Activated CD8-positive, alpha-beta memory T cell treated with anti-CD3 and anti-CD28 coated beads, Interleukin-2, amount 50 U/mL, for 1 hour (primary cell): ENCODE measurements around the gene MLANA.

Source experiments
- DNase-seq: peaks from one replicate; pipeline ENCODE4 v3.0.0-alpha.2; 2020; ENCODE audit errors: extremely low read depth

The MLANA gene

DNA sequence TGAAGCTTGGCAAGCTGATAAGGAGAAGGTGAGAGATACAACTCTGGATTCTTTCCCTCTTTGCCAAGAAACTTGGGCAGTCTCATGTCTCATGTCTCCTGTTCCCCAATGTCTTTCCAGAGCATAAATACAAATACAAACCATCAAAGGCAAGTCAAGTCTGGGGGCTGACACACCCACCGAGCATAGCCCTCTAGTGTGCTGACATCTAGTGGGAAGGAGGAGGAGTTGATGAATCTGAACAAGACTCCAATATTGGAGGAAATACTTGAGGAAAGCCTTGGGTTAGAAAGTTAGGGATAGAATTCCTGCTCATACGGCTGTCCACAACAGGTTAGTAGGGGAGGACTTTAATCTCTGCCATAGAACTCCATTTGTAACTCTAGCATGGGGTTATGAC is 8.6 kb downstream of the MLANA start:
- DNase-seq, result no peak

DNA sequence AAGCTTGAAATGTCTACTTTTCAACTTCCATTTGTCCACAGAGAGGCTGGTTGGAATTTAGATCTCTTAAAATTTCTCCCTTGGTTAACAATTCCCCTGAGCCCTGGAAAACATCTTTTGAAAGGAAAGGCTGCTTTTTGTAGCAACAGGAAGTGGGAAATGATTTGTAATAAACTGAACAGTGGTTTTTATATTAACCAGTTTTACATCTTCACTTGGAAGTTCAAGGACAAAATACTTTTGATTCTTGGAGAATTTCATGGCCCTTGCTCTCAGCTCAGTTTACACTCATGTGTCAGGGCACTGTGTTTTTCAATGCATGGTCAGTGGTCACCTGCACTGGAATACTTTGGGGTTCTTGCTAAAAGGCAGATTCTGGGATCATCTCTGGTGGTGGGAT is 9.9 kb downstream of the MLANA start:
- no peak for DNase-seq

DNA sequence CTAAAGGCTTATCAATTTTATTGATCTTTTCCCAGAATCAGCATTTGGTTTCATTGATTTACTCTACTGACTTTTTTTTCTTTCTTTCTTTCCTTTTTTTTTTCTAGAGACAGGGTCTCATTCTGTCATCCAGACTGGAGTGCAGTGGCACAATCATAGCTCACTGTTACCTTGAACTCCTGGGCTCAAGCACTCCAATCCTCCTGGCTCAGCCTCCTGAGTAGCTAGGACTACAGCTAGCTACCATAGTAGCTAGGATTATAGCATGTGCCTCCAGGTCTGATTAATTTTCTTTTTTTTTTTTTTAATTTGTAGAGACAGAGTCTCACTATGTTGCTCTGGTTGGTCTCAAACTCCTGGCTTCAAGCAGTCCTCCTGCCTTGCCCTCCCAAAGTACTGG is 11.7 kb downstream of the MLANA start:
- no peak for DNase-seq

DNA sequence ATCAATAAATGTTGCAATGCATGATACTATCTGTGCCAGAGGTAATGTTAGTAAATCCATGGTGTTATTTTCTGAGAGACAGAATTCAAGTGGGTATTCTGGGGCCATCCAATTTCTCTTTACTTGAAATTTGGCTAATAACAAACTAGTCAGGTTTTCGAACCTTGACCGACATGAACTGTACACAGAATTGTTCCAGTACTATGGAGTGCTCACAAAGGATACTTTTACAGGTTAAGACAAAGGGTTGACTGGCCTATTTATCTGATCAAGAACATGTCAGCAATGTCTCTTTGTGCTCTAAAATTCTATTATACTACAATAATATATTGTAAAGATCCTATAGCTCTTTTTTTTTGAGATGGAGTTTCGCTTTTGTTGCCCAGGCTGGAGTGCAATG is 18.2 kb downstream of the MLANA start:
- DNase-seq, result no peak

DNA sequence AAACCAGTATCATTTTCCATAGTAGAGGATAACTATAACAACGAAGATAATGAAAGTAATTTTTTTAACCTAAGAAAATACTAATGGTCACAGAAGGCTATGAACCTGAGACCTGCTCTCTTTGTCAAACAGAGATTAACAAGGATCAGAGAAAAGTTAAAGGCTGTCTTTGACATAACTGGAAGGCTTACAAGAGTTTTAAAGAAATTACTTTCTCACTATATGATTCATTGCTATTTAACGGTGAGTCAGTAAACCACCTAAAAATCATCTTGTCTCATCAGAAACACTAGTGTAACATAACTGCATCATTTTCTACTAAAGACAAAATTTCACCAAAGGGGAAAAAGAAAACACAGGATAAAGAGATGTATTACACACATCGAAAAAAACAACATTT is 19.3 kb downstream of the MLANA start:
- no peak for DNase-seq

DNA sequence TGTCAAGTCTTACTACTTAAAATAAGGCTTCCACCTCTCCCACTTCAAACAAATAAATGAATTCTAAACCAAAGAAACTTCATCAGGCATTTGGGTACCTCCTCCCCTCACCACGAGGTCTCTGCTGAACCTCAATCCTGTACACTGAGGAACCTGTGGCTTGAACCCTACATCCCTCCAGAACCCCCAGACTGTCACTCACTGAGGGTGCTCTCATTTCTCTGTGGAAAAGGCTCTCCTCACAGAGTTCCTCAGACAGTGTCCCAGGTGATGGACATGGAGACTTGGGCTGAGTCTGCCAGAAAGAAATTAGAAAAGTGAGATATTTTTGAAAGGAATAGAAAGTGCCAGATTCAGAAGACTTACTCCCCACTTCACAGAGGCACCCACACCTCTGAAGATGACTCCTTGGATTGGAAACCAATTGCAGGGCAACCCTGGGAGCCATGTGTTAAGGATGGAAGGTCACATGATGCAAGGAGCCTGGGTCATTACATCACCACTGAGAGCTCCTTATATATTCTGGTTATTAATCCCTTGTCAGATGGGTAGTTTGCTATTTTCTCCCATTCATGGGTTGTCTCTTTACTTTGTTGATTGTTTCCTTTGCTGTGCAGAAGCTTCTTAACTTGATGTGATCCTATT is 19.8 kb downstream of the MLANA start:
- DNase-seq, result no peak

DNA sequence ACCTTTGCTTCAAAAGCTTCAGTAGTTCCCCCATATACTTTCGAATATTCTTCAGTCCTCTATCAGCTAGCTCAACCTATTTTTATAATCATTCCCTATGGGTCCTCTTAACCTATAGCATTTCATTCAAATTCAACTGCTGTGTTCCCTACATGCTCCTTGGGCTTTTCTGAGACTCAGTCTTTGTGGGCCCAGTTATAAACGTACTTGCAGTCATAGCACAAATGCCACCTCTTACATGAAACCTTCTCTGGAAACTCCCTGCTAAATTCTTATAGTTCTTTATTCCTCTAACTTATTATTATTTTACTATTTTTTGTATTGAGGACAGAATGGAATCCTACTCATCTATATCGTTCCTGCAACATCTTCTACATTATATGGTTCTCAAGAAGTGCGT is 24.7 kb downstream of the MLANA start:
- no peak for DNase-seq

DNA sequence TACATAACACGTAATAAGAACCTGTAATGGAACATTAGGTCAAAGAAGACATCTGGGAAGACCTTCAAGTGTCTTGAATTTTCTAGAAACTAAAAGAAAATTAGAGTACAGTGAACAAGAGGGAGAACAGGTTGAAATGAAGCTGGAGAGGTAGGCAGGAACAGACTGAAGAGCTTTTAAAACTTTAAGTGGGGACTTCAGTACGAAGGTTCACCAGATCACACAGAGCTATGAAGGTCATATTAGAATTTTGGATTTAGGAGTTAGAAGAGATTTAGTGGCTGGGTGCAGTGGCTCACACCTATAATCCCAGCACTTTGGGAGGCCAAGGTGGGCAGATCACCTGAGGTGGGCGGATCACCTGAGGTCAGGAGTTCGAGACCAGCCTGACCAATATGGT is 26.6 kb downstream of the MLANA start:
- no peak for DNase-seq

DNA sequence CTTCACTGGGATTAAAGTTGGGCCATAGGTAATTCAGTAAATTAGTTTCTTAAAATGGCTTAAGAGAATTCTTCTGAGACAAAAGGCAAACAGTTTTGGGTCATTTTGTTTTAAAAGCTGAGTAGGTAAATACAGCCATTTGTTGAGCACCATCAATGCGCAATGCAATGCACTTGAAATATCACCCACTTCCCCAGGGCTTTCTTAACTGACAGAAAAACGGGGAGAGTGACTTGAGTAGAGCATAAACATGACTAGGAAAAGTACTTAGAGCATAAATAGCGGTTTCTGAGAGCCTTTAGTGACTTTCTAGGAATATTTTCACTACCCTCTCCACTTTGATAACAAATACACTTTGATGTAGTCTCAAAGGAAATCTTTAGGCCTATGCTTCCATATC is 27.2 kb downstream of the MLANA start:
- no peak for DNase-seq

DNA sequence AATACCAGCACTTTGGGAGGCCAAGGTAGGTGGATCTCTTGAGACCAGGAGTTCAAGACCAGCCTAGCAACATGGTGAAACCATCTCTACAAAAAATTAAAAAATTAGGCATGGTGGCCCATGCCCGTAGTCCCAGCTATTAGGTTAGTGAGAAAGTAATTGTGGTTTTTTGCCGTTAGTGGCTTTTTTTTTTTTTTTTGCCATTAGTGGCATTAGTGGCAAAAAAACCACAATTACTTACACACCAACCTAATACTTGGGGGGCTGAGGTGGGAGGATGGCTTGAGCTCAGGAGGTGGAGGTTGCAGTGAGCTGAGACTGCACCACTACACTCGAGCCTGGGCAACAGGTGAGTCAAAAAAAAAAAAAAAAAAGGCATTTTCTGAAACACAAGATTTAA is 27.8 kb downstream of the MLANA start:
- no peak for DNase-seq

DNA sequence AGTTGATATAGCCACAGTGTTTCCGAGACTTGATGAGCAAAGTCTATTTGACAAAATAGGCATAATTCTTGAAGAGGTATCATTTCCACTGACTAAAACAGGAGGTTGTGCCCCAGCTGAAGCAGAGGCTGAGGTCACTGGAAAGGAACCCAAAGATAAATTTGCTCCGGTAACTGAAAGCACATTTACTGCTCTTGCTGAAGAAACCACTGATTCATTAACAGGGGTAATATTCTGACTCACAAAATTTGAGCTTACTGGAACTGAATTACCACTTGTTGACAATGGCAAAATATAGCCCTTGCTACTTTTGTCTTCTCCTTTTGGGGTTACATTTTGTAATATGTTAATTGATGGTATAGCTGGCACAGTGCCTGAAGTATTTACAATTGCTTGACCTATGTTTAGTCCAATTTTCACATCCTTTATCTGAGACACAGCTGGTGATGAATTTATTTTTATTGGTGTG is 30.2 kb downstream of the MLANA start:
- DNase-seq, result no peak

DNA sequence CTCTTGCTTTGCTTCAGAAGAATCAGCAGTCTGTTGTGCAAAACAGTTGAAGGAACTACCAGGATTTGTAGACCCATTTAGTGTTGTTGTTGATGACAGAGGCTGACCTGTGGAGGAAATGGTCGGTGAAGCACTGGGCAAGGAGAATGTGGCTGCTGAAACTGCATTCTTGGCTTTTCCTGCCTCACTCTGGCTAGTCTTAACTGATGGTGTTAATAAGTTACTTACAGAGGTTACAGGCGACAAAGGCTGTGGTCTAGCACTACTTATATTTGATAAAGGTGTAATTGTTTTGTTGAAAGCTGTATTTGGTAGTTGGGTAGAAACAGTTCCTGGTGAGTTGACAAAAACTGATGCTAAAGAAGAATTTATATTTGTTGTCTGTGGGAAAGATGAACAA is 31.5 kb downstream of the MLANA start:
- DNase-seq, result no peak

DNA sequence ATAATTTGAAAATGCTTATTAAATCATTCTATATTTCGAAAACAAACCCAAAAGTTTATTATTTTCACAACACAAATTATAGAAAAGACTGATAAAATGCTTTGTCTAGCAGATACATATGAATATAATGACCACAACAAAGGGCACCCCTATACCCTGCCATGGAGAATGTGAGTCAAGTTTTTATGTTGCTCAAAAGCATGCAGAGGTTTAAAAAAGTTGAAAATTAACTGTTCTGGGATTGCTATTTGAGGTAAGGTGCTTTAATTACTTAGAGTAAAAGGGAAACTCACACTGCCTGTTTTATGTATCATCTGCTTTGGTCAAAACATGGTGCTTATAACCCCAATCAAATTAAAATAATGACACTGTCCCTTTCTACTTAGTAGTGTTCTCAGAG is 41.0 kb downstream of the MLANA start:
- DNase-seq, result no peak

DNA sequence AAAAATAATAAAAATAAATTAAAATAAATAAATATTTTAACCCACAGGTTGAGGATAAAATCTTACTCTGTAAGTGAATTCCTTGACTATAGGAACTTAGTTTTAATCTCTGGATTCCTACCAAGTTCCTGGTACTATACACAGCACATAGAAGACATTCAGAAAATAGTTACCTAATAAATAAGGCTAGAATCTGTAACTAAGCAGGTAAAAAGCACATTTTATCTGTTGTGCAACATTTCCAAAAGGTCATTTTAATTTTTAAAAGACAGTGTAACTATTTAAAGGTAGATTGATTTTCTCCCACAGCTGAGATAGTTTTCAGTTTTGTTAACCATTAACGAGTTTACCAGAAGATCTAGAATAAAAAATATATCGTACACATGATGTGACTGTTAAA is 47.8 kb downstream of the MLANA start:
- no peak for DNase-seq

DNA sequence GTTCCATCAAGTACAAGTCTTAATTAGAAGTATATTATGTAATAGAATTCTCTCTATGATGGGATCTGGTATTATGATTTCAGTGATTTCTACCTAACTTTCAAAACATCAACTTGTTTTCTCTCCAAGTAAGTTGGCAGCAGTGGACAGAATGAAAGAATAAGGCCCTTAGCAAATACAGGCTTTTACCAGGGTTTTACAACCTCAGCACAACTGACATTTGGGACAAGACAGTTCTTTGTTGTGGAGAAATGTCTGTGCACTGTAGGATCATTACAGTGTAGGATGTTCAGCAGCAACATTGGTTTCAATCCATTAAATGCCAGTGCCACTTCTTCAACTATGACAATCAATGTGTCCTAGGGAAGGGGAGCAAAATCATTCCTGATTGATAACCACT is 48.8 kb downstream of the MLANA start:
- DNase-seq, result no peak

DNA sequence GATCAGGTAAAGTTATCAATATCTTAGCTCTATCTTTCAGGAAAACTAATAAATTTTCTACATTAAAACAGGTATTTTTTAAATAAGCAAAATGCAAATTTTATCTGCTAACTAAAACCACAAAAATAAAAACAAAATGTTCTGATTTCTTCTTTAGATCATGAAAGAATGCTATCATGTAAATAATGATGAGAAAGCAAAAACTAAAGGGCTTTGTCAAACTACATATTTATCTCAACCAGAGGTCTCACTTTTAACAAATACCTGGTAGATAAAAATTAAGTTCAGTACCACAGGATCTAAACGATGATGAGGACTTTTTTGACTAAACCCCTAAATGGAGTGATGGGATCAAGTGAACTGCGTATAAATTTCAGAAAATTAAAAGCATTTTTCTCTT is 50.5 kb downstream of the MLANA start:
- DNase-seq, result no peak

DNA sequence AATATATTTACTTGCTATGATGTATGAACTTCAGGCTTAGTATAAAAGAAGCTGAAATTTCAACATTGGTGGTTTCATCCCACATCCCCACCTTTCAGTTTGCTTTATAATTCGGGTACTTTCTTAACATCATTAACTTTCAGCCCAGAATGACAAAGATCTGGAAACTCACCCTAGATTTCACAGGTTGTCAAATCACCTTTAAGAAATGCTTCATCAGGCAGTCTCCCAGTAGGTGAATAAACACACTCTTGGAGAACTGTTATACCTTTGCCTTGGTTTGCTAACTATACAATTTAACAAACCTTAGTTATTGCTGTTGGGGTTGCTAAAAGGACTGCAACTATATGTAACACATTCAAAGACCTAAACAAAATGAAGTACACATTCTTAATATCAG is 54.4 kb downstream of the MLANA start:
- no peak for DNase-seq

DNA sequence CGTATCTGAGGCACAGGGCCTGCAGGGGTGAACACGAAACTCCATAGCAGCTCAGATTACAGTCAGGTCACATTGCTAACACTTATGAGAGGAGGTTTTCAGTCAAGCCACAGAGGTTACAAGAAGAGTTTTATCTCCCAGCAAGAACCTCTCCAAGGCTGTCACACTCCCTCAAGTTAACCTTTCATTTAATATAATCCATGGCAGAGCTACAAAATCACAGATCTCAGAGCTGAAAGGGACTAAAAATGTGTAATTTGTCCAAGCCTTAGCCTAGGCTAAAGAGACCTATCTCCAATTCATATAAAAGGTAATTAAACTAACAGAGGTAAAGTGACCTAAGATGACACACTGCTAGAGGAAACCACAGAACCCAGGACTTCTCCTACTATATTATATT is 57.2 kb downstream of the MLANA start:
- no peak for DNase-seq

DNA sequence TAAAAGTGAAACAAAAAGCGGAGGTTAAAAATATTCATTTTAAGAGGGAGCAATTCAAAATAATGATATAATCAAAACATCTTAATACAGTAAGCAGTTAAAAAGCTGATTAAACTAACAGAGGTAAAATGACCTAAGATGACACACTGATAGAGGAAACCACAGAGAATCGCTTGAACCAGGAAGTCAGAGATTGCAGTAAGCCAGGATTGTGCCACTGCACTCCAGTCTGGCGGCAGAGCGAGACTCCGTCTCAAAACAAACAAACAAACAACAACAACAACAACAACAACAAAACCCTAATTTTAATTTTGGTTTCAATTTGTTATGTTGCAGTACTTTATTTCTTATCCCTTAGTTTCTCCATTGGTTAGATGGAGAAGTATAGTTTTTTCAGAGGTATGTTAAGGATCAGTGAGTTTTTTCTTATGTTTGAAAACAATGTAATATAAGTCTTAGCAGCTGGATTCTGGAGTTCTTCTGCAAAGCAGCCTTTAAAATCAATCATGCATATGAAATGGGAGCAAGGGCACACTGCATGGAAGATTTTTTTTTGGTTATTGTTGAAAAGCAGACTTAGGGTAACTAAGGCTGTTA is 58.5 kb downstream of the MLANA start:
- DNase-seq, result no peak

DNA sequence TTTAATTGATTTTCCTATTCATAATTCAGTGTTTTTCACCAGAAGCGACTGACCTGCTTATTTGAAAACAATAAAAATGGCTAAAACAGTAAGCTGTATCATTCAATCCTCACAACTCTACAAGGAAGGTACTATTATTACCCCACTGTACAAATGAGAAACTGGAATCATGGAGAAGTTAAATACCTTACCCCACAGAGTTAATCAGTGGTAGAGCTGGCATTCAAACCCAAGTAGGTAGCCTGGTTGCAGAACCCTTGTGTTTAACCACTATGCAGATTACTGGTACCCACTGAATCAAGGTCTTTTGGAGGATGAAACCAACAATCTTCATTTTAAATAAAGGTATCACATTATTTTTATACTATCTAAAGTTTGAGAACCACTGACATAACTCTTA is 59.6 kb downstream of the MLANA start:
- DNase-seq, result no peak

DNA sequence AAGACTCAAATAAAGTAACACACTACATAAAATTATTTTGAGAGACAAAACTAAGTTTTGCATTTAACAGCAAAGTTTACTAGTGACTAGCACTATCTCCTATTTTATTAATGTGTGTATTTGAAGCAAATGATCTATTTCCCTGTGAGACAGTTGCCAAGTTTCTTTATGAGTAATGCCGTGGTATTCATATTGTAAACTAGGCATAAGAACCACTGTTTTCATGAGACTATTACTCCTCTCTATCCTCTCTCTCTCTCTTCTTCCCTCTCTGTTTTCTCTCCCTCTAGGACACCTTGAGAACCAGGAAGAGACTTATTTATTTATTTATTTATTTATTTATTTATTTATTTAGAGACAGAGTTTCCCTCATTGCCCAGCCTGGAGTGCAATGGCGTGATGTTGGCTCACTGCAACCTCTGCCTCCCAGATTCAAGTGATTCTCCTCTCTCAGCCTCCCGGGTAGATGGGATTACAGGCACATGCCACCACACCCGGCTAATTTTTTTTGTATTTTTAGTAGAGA is 61.1 kb downstream of the MLANA start:
- DNase-seq, result no peak

DNA sequence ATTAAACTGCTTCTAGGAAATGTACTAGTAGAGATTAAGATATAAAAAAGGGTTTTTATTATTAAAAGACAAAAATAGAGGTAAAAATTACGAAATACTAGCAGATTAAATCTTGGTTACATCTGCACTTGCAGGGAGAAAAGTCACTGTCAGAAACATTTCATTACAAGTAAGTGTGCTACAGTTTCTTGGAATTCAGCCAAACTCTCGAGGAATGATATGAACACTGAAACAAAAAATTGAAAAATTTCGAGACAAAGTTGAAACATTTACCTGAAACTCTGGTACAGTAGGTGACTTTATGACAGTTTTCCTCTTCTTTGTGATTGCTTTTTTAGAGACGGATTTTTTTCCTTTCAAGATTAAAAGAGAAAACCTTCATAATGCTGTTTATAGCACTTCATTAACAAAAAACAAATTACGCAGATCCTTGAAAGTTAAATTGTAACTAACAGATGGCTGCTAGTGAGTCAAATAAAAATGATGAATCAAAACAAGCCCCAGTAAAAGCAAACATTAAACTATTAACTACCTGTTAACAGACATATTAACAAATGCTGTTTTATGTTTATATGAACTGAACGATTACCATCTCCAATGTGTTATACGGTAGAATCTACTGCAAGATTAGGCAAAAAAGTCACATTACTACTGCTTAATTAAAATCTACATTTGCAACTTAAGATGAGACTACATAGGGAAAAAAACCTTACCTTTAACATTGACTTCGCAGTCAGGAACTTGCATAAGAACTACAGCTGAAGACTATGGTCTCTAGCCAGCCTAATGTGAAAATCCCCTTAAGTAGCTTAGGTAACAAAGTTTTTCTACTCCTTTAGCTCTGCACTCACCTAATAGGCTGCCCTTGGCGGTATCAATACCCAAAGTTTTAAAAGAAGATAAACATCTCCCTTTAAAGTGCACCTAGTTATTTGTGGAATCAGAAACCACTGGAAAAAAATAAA is 63.3 kb downstream of the MLANA start:
- no peak for DNase-seq

DNA sequence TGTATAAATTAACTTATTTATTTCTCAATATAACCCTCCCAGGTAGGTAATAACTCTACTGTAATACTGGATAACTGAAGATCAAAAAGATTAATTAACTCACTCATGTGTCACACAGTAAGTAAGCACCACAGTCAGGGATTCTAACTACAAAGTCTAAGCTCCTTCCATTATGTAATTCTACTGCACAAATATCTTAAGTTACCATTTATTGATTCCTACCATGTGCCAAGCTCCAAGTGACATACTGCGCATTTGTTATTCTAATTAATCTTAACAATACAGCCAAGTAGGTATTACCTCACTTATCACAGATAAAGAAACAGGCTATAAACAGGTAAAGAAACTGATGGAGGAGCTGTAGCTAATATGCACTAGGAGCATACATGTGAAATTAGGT is 66.5 kb downstream of the MLANA start:
- DNase-seq, result no peak
